Measurements from ENCODE around the gene ZNF133.

The ZNF133 gene

DNA sequence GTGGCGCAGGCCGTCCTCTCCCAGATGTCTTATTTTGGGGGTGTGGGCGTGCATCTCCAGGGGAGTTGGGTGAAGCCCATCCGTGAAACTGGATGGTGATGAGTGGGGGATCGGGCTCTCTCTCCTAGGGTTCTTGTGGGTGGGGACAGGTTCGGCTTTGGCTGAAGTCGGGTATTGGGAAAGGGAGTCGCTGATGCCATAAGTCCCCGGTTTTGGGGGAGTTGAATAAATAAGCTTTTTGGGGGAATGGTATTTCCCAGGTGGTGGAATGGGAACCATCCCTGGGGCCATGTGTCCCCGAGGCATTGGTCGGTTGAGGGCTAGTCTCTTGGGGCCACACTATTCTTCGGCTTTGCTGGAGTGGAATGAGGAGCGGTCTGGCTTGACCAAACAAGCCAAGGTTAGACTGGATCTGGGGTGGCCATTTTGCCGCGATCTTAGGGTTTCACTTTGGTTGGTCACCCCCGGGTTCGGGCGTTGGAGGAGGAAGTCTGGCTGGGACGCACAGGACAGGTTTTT is 481 bp downstream of the ZNF133 start:
- Histone ChIP-seq H3K27me3 (ENCODE audit: control insufficient read depth, insufficient read depth, low read length) (peaks cover 3% of the 10 kb centered on the region), H3K4me3 (ENCODE audit: low read length) (peak overlapping the region; percentile 98), H3K4me1 (ENCODE audit: control insufficient read depth, low read depth, low read length) (peaks cover 9% of the 10 kb centered on the region), H3K36me3 (ENCODE audit: control insufficient read depth, low read depth, low read length) (no peaks in the 10 kb centered on the region), H3K9me3 (ENCODE audit: control insufficient read depth, low read depth, low read length) (no peaks in the 10 kb centered on the region), H3K27ac (ENCODE audit: low read length) (peak overlapping the region; percentile 76), H3K9ac (ENCODE audit: low read length) (peak overlapping the region; percentile 87)

DNA sequence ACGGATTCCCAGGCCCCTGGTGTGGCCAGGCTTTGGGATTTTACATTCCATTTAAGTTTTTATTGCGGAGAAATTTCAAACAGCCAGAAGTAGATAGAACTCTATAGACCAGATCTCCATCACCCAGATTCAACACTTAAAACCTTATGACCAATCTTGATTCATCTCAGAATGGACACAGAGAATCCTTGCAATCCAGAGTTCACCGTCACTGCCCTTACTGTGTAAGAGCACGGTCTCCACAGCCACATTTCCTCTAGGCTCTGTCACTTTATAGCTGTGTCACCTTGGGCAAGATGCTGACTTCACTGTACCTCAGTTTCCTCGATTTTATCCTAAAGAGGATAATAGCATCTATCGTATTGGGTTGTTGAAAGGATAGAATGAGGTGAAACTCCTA is 979 bp downstream of the ZNF133 start:
- peak overlapping the region; percentile 87 for H3K9ac ChIP-seq (ENCODE audit: low read length)
- H3K36me3 ChIP-seq (ENCODE audit: control insufficient read depth, low read depth, low read length), result no peaks in the 10 kb centered on the region
- H3K4me1 ChIP-seq (ENCODE audit: control insufficient read depth, low read depth, low read length), result peaks cover 9% of the 10 kb centered on the region
- peak overlapping the region; percentile 98 for H3K4me3 ChIP-seq (ENCODE audit: low read length)
- H3K27ac ChIP-seq (ENCODE audit: low read length), result no peak overlapping the region
- no peaks in the 10 kb centered on the region for H3K9me3 ChIP-seq (ENCODE audit: control insufficient read depth, low read depth, low read length)
- peaks cover 3% of the 10 kb centered on the region for H3K27me3 ChIP-seq (ENCODE audit: control insufficient read depth, insufficient read depth, low read length)

DNA sequence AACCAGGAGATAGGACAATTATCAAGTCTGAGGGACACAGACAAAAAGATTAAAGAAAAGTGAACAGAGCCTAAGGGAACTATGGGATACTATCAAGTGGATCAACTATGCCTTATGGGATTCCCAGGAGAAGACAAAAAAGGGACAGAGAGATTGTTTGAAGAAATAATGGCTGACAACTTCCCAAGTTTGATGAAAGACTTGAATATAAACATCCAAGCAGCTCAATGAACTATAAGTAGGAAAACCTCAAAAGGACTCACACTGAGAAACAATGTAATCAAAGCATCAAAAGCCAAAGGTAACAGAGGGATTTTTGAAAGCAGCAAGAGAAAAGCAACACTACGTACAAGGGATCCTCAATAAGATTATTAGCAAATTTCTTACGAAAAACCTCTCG is 11.0 kb downstream of the ZNF133 start:
- no peaks in the 10 kb centered on the region for H3K27me3 ChIP-seq (ENCODE audit: control insufficient read depth, insufficient read depth, low read length)
- no peak overlapping the region for H3K9ac ChIP-seq (ENCODE audit: low read length)
- H3K4me1 ChIP-seq (ENCODE audit: control insufficient read depth, low read depth, low read length), result no peaks in the 10 kb centered on the region
- H3K9me3 ChIP-seq (ENCODE audit: control insufficient read depth, low read depth, low read length), result no peaks in the 10 kb centered on the region
- no peak overlapping the region for H3K27ac ChIP-seq (ENCODE audit: low read length)
- peaks cover 3% of the 10 kb centered on the region for H3K36me3 ChIP-seq (ENCODE audit: control insufficient read depth, low read depth, low read length)
- H3K4me3 ChIP-seq (ENCODE audit: low read length), result no peak overlapping the region

DNA sequence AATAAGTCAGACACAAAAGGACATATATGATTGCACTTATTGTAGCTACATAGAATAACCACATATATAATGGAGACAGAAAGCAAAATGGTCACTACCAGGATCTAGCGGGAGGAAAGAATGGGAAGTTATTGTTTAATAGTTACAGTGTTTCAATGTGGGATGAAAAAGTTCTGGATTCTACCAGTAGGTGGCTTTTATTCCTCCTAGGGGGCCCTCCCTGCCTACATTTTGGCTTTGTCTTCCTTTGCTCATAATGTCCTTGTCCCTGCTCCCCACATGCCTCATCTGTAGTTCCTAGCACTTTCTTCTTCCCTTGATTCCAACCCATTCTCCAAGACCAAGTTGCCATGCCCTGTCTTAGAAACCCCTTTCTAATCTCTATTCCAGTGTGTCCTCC is 16.3 kb downstream of the ZNF133 start:
- Histone ChIP-seq H3K27ac (ENCODE audit: low read length) (no peak overlapping the region), H3K4me1 (ENCODE audit: control insufficient read depth, low read depth, low read length) (no peaks in the 10 kb centered on the region), H3K4me3 (ENCODE audit: low read length) (no peak overlapping the region), H3K9ac (ENCODE audit: low read length) (no peak overlapping the region), H3K27me3 (ENCODE audit: control insufficient read depth, insufficient read depth, low read length) (no peaks in the 10 kb centered on the region), H3K36me3 (ENCODE audit: control insufficient read depth, low read depth, low read length) (peaks cover 3% of the 10 kb centered on the region), H3K9me3 (ENCODE audit: control insufficient read depth, low read depth, low read length) (no peaks in the 10 kb centered on the region)

DNA sequence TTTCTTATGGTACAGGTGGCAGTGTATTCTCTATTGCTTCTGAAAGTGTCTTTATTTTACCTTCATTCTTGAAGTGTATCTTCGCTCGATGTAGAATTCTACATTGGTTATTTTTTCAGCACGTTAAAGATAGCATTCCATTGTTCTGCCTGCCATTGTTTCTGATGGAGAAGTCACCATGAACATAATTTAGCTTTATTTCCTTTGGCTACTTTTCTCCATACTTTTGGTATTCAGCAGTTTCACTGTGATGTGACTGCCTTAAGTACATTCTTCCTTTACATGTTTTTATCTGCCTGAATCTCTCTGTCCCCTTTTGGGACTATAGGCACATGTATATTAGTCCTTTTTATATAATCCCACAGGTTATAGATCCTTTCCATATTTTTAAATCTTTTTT is 19.0 kb downstream of the ZNF133 start:
- no peaks in the 10 kb centered on the region for H3K27me3 ChIP-seq (ENCODE audit: control insufficient read depth, insufficient read depth, low read length)
- H3K4me1 ChIP-seq (ENCODE audit: control insufficient read depth, low read depth, low read length), result no peaks in the 10 kb centered on the region
- no peak overlapping the region for H3K27ac ChIP-seq (ENCODE audit: low read length)
- peaks cover 3% of the 10 kb centered on the region for H3K36me3 ChIP-seq (ENCODE audit: control insufficient read depth, low read depth, low read length)
- H3K9me3 ChIP-seq (ENCODE audit: control insufficient read depth, low read depth, low read length), result no peaks in the 10 kb centered on the region
- no peak overlapping the region for H3K9ac ChIP-seq (ENCODE audit: low read length)
- no peak overlapping the region for H3K4me3 ChIP-seq (ENCODE audit: low read length)

DNA sequence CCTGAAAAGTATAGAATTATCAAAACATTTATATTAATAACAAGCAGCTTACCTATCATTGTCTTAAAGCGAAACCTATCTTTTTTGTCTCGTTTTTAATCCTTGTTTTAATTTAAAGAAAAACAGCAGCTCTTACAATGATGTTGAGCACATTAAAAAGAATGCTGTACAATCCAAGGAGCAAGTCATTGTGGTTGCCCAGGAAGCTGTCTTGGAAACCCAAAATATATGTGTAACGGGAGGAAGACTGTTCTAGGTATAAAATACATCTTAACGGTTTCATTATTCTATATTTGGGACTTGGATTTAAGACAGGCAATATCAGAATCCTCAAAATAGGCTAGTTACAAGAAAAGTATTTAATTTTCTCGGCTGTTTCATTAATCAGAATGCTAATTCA is 21.7 kb downstream of the ZNF133 start:
- no peaks in the 10 kb centered on the region for H3K9me3 ChIP-seq (ENCODE audit: control insufficient read depth, low read depth, low read length)
- no peak overlapping the region for H3K9ac ChIP-seq (ENCODE audit: low read length)
- peaks cover 3% of the 10 kb centered on the region for H3K36me3 ChIP-seq (ENCODE audit: control insufficient read depth, low read depth, low read length)
- H3K27ac ChIP-seq (ENCODE audit: low read length), result no peak overlapping the region
- no peaks in the 10 kb centered on the region for H3K27me3 ChIP-seq (ENCODE audit: control insufficient read depth, insufficient read depth, low read length)
- no peak overlapping the region for H3K4me3 ChIP-seq (ENCODE audit: low read length)
- no peaks in the 10 kb centered on the region for H3K4me1 ChIP-seq (ENCODE audit: control insufficient read depth, low read depth, low read length)

DNA sequence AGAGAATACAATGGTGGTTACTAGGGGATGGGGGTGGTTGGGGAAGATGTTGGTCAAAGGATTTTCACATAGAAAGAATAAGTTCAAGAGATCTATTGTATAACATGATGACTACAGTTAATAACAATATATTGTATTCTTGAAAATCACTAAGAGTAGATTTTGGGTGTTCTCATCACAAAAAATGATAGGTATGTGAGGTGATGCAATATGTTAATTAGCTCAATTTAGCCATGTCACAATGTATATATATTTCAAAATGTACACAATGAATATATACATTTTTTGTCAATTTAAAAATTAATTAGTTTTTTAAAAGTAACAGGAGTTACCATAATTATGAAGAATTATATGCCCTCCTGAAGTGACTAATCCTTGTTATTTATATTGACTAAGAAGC is 22.3 kb downstream of the ZNF133 start:
- Histone ChIP-seq H3K4me1 (ENCODE audit: control insufficient read depth, low read depth, low read length) (no peaks in the 10 kb centered on the region), H3K4me3 (ENCODE audit: low read length) (no peak overlapping the region), H3K27me3 (ENCODE audit: control insufficient read depth, insufficient read depth, low read length) (no peaks in the 10 kb centered on the region), H3K9ac (ENCODE audit: low read length) (no peak overlapping the region), H3K27ac (ENCODE audit: low read length) (no peak overlapping the region), H3K36me3 (ENCODE audit: control insufficient read depth, low read depth, low read length) (peaks cover 8% of the 10 kb centered on the region), H3K9me3 (ENCODE audit: control insufficient read depth, low read depth, low read length) (no peaks in the 10 kb centered on the region)

DNA sequence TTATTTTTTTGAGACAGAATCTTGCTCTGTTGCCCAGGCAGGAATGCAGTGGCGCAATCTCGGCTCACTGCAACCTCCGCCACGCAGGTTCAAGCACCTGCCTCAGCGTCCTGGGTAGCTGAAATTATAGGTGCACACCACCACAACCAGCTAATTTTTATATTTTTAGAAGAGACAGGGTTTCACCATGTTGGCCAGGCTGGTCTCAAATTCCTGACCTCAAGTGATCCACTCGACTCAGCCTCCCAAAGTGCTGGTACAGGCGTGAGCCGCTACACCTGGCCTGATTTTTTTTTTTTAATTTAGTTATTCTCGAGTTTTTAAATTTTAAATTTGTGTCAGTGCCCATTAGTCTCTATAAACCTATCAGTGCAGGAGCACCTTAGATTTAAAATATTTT is 24.4 kb downstream of the ZNF133 start:
- H3K9me3 ChIP-seq (ENCODE audit: control insufficient read depth, low read depth, low read length), result no peaks in the 10 kb centered on the region
- H3K4me1 ChIP-seq (ENCODE audit: control insufficient read depth, low read depth, low read length), result no peaks in the 10 kb centered on the region
- no peak overlapping the region for H3K4me3 ChIP-seq (ENCODE audit: low read length)
- peaks cover 19% of the 10 kb centered on the region for H3K36me3 ChIP-seq (ENCODE audit: control insufficient read depth, low read depth, low read length)
- H3K27ac ChIP-seq (ENCODE audit: low read length), result no peak overlapping the region
- no peak overlapping the region for H3K9ac ChIP-seq (ENCODE audit: low read length)
- H3K27me3 ChIP-seq (ENCODE audit: control insufficient read depth, insufficient read depth, low read length), result no peaks in the 10 kb centered on the region

DNA sequence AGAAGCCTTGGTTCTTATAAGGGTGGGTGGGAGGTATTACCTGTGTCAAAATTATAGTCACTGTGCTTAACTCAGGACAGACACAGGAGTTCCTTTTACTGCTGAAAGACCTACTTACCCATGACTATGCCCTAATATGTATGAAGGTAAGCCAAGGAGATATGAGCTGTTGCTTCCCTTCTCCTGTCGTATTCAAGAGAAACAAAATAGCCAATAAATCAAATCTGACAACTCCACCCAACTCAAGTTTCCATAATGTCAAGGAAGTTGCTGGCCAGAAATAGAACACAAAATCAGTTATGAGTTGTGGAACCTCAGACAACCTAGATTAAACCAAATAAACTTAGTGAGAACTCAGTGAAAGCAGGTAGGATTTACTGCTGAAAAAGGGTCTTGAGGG is 25.1 kb downstream of the ZNF133 start:
- Histone ChIP-seq H3K9ac (ENCODE audit: low read length) (no peak overlapping the region), H3K4me1 (ENCODE audit: control insufficient read depth, low read depth, low read length) (no peaks in the 10 kb centered on the region), H3K36me3 (ENCODE audit: control insufficient read depth, low read depth, low read length) (peaks cover 19% of the 10 kb centered on the region), H3K9me3 (ENCODE audit: control insufficient read depth, low read depth, low read length) (no peaks in the 10 kb centered on the region), H3K27ac (ENCODE audit: low read length) (no peak overlapping the region), H3K4me3 (ENCODE audit: low read length) (no peak overlapping the region), H3K27me3 (ENCODE audit: control insufficient read depth, insufficient read depth, low read length) (no peaks in the 10 kb centered on the region)

DNA sequence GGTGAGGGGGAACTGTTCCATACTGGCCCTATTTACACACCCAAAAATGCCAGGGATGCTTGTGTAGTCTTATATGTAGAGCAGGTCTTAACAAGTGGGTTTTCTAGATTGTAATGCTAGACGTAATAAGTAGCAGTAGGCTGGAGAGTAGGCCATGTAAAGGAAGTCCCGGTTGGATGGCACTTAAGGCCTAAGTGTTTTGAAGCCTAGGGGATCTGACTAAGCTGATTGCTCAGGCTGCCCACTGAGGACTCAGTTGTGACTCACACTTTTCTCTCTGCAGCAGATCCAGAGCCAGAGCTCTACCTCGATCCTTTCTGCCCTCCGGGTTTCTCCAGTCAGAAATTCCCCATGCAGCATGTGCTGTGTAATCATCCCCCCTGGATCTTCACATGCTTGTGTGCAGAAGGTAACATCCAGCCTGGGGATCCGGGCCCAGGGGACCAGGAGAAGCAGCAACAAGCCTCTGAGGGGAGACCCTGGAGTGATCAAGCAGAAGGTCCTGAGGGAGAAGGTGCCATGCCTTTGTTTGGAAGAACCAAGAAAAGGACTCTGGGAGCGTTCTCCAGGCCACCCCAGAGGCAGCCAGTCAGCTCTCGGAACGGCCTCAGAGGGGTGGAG is 26.6 kb downstream of the ZNF133 start:
- H3K27me3 ChIP-seq (ENCODE audit: control insufficient read depth, insufficient read depth, low read length), result no peaks in the 10 kb centered on the region
- H3K9me3 ChIP-seq (ENCODE audit: control insufficient read depth, low read depth, low read length), result no peaks in the 10 kb centered on the region
- H3K36me3 ChIP-seq (ENCODE audit: control insufficient read depth, low read depth, low read length), result peaks cover 16% of the 10 kb centered on the region
- no peak overlapping the region for H3K27ac ChIP-seq (ENCODE audit: low read length)
- no peak overlapping the region for H3K9ac ChIP-seq (ENCODE audit: low read length)
- H3K4me1 ChIP-seq (ENCODE audit: control insufficient read depth, low read depth, low read length), result no peaks in the 10 kb centered on the region
- H3K4me3 ChIP-seq (ENCODE audit: low read length), result no peak overlapping the region

DNA sequence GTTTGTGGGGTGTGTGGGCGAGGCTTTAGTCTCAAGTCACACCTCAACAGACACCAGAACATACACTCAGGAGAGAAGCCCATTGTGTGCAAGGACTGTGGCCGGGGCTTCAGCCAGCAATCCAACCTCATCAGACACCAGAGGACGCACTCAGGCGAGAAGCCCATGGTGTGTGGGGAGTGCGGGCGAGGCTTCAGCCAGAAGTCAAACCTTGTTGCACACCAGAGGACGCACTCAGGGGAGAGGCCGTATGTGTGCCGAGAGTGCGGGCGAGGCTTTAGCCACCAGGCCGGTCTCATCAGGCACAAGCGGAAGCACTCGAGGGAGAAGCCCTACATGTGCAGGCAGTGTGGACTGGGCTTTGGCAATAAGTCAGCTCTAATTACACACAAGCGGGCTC is 27.8 kb downstream of the ZNF133 start:
- peaks cover 16% of the 10 kb centered on the region for H3K36me3 ChIP-seq (ENCODE audit: control insufficient read depth, low read depth, low read length)
- no peak overlapping the region for H3K27ac ChIP-seq (ENCODE audit: low read length)
- H3K27me3 ChIP-seq (ENCODE audit: control insufficient read depth, insufficient read depth, low read length), result no peaks in the 10 kb centered on the region
- no peak overlapping the region for H3K4me3 ChIP-seq (ENCODE audit: low read length)
- no peaks in the 10 kb centered on the region for H3K4me1 ChIP-seq (ENCODE audit: control insufficient read depth, low read depth, low read length)
- no peaks in the 10 kb centered on the region for H3K9me3 ChIP-seq (ENCODE audit: control insufficient read depth, low read depth, low read length)
- H3K9ac ChIP-seq (ENCODE audit: low read length), result no peak overlapping the region

DNA sequence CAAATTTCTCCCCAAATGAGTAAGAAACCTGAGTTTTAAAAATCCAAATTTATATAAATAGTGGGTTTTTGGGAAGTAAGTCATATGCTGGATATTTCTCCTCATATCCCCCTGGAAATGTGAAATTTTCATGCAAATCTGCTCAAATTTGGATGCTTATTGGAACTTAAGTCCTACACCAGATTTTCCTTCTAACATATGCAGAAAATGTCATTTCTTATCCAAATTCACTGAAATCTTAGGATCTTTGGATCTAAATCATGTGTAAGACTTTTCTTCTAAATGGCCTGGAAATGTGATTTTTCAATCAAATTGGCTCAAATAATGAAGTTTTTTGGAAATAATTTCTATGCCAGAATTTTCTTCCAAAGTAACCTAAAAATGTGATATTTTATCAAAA is 33.0 kb downstream of the ZNF133 start:
- peaks cover 3% of the 10 kb centered on the region for H3K36me3 ChIP-seq (ENCODE audit: control insufficient read depth, low read depth, low read length)
- H3K27me3 ChIP-seq (ENCODE audit: control insufficient read depth, insufficient read depth, low read length), result no peaks in the 10 kb centered on the region
- no peak overlapping the region for H3K9ac ChIP-seq (ENCODE audit: low read length)
- no peaks in the 10 kb centered on the region for H3K9me3 ChIP-seq (ENCODE audit: control insufficient read depth, low read depth, low read length)
- peaks cover 42% of the 10 kb centered on the region for H3K4me1 ChIP-seq (ENCODE audit: control insufficient read depth, low read depth, low read length)
- no peak overlapping the region for H3K27ac ChIP-seq (ENCODE audit: low read length)
- H3K4me3 ChIP-seq (ENCODE audit: low read length), result no peak overlapping the region

Data from iPS-18a (cell line).